ENCODE data around the gene SETD6.

DNA sequence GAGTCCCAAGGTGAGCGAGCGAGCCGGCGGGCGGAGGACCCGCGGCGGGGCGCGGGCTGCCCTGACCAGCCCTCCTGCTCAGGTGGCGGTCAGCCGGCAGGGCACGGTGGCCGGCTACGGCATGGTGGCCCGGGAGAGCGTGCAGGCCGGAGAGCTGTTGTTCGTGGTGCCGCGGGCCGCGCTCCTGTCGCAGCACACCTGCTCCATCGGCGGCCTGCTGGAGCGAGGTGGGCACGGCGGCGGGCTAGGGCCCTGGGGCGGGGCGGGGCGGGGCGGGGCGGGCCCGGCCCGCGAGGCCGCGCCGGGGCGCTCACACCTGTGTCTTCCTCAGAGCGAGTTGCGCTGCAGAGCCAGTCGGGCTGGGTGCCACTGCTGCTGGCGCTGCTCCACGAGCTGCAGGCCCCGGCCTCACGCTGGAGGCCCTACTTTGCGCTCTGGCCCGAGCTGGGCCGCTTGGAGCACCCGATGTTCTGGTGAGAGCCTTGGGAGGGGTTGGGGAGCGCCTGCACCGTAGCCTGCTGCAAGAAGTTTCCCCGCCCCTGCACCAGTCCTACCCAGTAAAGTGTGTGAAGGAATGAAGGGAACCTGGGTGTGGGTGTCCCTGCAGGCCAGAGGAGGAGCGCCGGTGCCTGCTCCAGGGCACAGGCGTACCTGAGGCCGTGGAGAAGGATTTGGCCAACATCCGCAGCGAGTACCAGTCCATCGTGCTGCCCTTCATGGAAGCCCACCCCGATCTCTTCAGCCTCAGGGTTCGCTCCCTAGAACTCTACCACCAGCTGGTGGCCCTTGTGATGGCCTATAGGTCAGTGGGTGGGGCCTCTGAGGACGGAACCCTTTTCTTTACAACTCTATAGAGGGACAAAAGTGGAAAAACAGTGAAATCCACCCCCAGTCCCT, 802 bp downstream of the SETD6 start:
- TF ChIP-seq, protein P1, sequence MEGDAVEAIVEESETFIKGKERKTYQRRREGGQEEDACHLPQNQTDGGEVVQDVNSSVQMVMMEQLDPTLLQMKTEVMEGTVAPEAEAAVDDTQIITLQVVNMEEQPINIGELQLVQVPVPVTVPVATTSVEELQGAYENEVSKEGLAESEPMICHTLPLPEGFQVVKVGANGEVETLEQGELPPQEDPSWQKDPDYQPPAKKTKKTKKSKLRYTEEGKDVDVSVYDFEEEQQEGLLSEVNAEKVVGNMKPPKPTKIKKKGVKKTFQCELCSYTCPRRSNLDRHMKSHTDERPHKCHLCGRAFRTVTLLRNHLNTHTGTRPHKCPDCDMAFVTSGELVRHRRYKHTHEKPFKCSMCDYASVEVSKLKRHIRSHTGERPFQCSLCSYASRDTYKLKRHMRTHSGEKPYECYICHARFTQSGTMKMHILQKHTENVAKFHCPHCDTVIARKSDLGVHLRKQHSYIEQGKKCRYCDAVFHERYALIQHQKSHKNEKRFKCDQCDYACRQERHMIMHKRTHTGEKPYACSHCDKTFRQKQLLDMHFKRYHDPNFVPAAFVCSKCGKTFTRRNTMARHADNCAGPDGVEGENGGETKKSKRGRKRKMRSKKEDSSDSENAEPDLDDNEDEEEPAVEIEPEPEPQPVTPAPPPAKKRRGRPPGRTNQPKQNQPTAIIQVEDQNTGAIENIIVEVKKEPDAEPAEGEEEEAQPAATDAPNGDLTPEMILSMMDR (IDR thresholded peaks at IDR 0.05; ENCODE audit: low read length): no peak
- no peak for TF ChIP-seq EZH2 (IDR thresholded peaks at IDR 0.05; ENCODE audit: borderline replicate concordance, low read length)
